Natural killer cell (primary cell): ENCODE results near the gene SULT2A1. TPM values are rescaled to one million over a fixed set of nuclear protein-coding genes. Genes with fewer than 3 reads are reported as not detected.

Source experiments
- ATAC-seq, 3 donors: fragments of 150-1000 bp in 2 of 3; fragments of 200-7000 bp in 1 of 3; cut with Tn5 transposase; 1 replicate in 1 of 3; 2 replicates in 2 of 3; pipeline ENCODE4 v1.10.0; 2021; ENCODE audit warnings: mild to moderate bottlenecking in 2 of 3, moderate library complexity in 2 of 3
- DNase-seq, 2 donors: peaks; one replicate each; pipeline versions ENCODE4 v3.0.0 to v3.0.0-alpha.2; 2013 to 2021; ENCODE audit warnings: mixed read lengths in 1 of 2
- H3K27ac ChIP-seq: one replicate; pipeline ENCODE4 v1.5.1; 2013; ENCODE audit warnings: mild to moderate bottlenecking, low read length
- H3K27me3 ChIP-seq: one replicate; pipeline ENCODE4 v1.6.1; 2013; ENCODE audit warnings: low read length; ENCODE audit not compliant: control insufficient read depth, insufficient read depth
- H3K36me3 ChIP-seq: one replicate; pipeline ENCODE4 v1.6.1; 2013; ENCODE audit warnings: low read length; ENCODE audit not compliant: control insufficient read depth, insufficient read depth
- H3K4me1 ChIP-seq: one replicate; pipeline ENCODE4 v1.6.1; 2013; ENCODE audit warnings: low read length; ENCODE audit not compliant: control insufficient read depth, insufficient read depth
- H3K4me3 ChIP-seq: one replicate; pipeline ENCODE4 v1.5.1; 2013; ENCODE audit warnings: low read length
- H3K9me3 ChIP-seq: one replicate; pipeline ENCODE4 v1.6.1; 2013; ENCODE audit warnings: low read length; ENCODE audit not compliant: control insufficient read depth, insufficient read depth
- H3K27ac Mint-ChIP-seq, 2 donors: one replicate each; pipeline ENCODE4 v1.8.0; 2022; ENCODE audit warnings: mild to moderate bottlenecking in 2 of 2, mixed read lengths in 2 of 2, moderate library complexity in 1 of 2
- H3K27me3 Mint-ChIP-seq, 2 donors: one replicate each; pipeline ENCODE4 v1.8.0; 2022; ENCODE audit warnings: low read depth in 2 of 2, mixed read lengths in 2 of 2
- H3K36me3 Mint-ChIP-seq: one replicate; pipeline ENCODE4 v1.8.0; 2022; ENCODE audit warnings: mixed read lengths
- H3K4me1 Mint-ChIP-seq, 2 donors: one replicate each; pipeline ENCODE4 v1.8.0; 2022; ENCODE audit warnings: mixed read lengths in 2 of 2
- H3K4me3 Mint-ChIP-seq: one replicate; pipeline ENCODE4 v1.8.0; 2022; ENCODE audit warnings: mild to moderate bottlenecking, moderate library complexity, mixed read lengths
- H3K9me3 Mint-ChIP-seq, 2 donors: one replicate each; pipeline ENCODE4 v1.8.0; 2022; ENCODE audit warnings: mixed read lengths in 2 of 2
- WGBS: methylation state at CpG from one replicate; pipeline ENCODE4 v1.1.7; 2013; ENCODE audit warnings: missing lambda C conversion rate; ENCODE audit not compliant: insufficient coverage; 5-methylcytosine and 5-hydroxymethylcytosine counted together
- intact Hi-C: fragments of 100-400 bp; cut with micrococcal nuclease; formaldehyde crosslinking; loops from one replicate; pipeline ENCODE4 v1.14.2; 2022
- total RNA-seq, 4 donors: library from RNA; stranded (reverse); fragments of 120-200 nt in 1 of 4; gene quantifications; one replicate each; pipeline versions ENCODE4 v1.2.3 to v1.2.4, GENCODE V29; 2013 to 2022
- TF ChIP-seq, protein P1 (sequence below): fragments of 200-600 bp; IDR thresholded peaks from one replicate; pipeline ENCODE4 v1.8.0; 2022; ENCODE audit warnings: antibody characterized with exemption

SULT2A1 gene
- total RNA-seq, 3 donors from 2014 or later (not counting 1 experiment from before 2014, with no cell fraction given), result not detected

DNA sequence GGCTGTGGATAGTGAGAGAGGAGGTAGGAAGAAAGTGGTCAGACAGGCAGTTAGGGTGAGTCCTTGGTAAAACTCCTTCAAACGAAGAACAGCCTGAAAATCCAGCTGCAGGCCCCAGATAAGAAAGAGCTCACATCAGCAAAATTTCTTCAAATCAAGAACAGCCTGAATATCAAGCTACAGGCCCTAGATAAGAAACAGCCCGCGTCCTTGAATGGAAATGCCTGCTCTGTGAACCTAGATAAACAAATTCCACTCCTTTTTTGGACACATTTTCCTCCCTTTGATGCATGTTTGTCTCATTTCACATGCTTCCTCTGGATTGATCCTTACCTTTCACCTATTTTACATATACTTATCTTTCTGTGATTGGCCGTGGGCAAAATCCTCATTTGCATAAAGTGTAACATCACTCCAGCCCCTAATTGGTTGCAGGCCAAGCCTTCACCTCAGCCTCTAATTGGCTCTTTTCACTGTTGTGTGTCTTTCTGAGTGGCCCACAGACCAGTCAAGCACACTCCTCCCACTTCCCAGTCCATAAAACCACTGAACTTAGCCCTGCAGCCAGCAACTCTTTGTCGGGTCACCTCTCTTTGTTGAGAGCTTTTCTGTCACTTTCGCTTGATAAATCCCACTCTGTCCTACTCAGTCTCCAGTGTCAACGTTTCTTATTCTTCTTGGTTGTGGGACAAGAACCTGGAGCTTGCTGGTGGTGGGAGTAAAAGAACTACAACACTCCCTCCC is 6.0 kb upstream of the SULT2A1 start:
- Mint-ChIP-seq H3K4me3 (no peak overlapping the region), H3K9me3 (no peaks in the 10 kb centered on the region), H3K27me3 (no peaks in the 10 kb centered on the region), H3K4me1 (no peaks in the 10 kb centered on the region), H3K27ac (no peak overlapping the region), H3K36me3 (no peaks in the 10 kb centered on the region)
- WGBS, result 60% methylated on average over 6 of the region's 7 CpGs
- no peaks in the 10 kb centered on the region for H3K27me3 ChIP-seq
- DNase-seq (no peak), ATAC-seq (no peak)
- H3K36me3 ChIP-seq, result no peaks in the 10 kb centered on the region
- H3K4me3 ChIP-seq, result no peak overlapping the region
- H3K9me3 ChIP-seq, result no peaks in the 10 kb centered on the region
- intact Hi-C loops, result no loop called here
- TF ChIP-seq, protein P1, sequence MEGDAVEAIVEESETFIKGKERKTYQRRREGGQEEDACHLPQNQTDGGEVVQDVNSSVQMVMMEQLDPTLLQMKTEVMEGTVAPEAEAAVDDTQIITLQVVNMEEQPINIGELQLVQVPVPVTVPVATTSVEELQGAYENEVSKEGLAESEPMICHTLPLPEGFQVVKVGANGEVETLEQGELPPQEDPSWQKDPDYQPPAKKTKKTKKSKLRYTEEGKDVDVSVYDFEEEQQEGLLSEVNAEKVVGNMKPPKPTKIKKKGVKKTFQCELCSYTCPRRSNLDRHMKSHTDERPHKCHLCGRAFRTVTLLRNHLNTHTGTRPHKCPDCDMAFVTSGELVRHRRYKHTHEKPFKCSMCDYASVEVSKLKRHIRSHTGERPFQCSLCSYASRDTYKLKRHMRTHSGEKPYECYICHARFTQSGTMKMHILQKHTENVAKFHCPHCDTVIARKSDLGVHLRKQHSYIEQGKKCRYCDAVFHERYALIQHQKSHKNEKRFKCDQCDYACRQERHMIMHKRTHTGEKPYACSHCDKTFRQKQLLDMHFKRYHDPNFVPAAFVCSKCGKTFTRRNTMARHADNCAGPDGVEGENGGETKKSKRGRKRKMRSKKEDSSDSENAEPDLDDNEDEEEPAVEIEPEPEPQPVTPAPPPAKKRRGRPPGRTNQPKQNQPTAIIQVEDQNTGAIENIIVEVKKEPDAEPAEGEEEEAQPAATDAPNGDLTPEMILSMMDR, result no peak
- H3K27ac ChIP-seq, result no peak overlapping the region
- no peaks in the 10 kb centered on the region for H3K4me1 ChIP-seq

- H3K4me3 ChIP-seq, result no peak overlapping the region
- TF ChIP-seq, protein P1, result no peak
- Mint-ChIP-seq H3K9me3 (no peaks in the 10 kb centered on the region), H3K27ac (no peak overlapping the region), H3K27me3 (no peaks in the 10 kb centered on the region), H3K36me3 (no peaks in the 10 kb centered on the region), H3K4me3 (no peak overlapping the region), H3K4me1 (no peaks in the 10 kb centered on the region)
- 72% methylated on average over 2 of the region's 2 CpGs for WGBS
- no peaks in the 10 kb centered on the region for H3K36me3 ChIP-seq
- DNase-seq (no peak), ATAC-seq (no peak)
- intact Hi-C loops, result no loop called here
- H3K27ac ChIP-seq, result no peak overlapping the region
- no peaks in the 10 kb centered on the region for H3K27me3 ChIP-seq
- no peaks in the 10 kb centered on the region for H3K9me3 ChIP-seq
- H3K4me1 ChIP-seq, result no peaks in the 10 kb centered on the region
Observed at GRCh38 chr19:47891622-47891922, 5.5 kb upstream of the SULT2A1 start.

GRCh38 chr19:47890865-47891621 is 4.9 kb upstream of the SULT2A1 start:
- H3K4me1 Mint-ChIP-seq, result no peaks in the 10 kb centered on the region
- 65% methylated on average over 7 of the region's 7 CpGs for WGBS
- intact Hi-C loops, result no loop called here
- no peaks in the 10 kb centered on the region for H3K36me3 ChIP-seq
- H3K27me3 ChIP-seq, result no peaks in the 10 kb centered on the region
- H3K4me3 Mint-ChIP-seq, result no peak overlapping the region
- no peak overlapping the region for H3K27ac ChIP-seq
- ATAC-seq (no peak), DNase-seq (no peak)
- no peaks in the 10 kb centered on the region for H3K4me1 ChIP-seq
- H3K9me3 Mint-ChIP-seq, result no peaks in the 10 kb centered on the region
- H3K4me3 ChIP-seq, result no peak overlapping the region
- TF ChIP-seq, protein P1, result no peak
- no peaks in the 10 kb centered on the region for H3K36me3 Mint-ChIP-seq
- H3K27me3 Mint-ChIP-seq, result peaks cover 0 to 3% of the 10 kb centered on the region in 2 donors
- H3K27ac Mint-ChIP-seq, result no peak overlapping the region
- H3K9me3 ChIP-seq, result no peaks in the 10 kb centered on the region
